Fibroblast of the aortic adventitia (primary cell): Measurements from ENCODE around the gene KLK5. TPM values are rescaled to one million over a fixed set of nuclear protein-coding genes. Genes with fewer than 3 reads are reported as not detected.

ENCODE experiments used
- total RNA-seq: library from RNA; depleted of rRNA; stranded (reverse); fragments of >200 nt; gene quantifications from 2 replicates; pipeline ENCODE4 v1.2.3, GENCODE V29; 2012; ENCODE audit warnings: low replicate concordance

Gene KLK5
- total RNA-seq, 1 donor: 0.99 TPM

Other genes starting within 250 kb of the KLK5 start
- 2.6 and 4.2 TPM in 2 replicates for gene SHANK1, start 233.2 kb downstream of the KLK5 start, total RNA-seq
- gene CLEC11A, start 229.7 kb downstream of the KLK5 start, total RNA-seq: 21.8 and 71.8 TPM in 2 replicates
- gene GPR32, start 182.6 kb downstream of the KLK5 start, total RNA-seq: not detected in 2 replicates
- gene ACP4, start 162.6 kb downstream of the KLK5 start, total RNA-seq: not detected in 2 replicates
- not detected in 2 replicates for gene KLK1, start 129.3 kb downstream of the KLK5 start, total RNA-seq
- gene KLK15, start 119.5 kb downstream of the KLK5 start, total RNA-seq: not detected in 2 replicates
- not detected in 2 replicates for gene KLK3, start 98.1 kb downstream of the KLK5 start, total RNA-seq
- gene KLK2, start 79.6 kb downstream of the KLK5 start, total RNA-seq: not detected in 2 replicates
- not detected in 2 replicates for gene KLK4, start 41.6 kb downstream of the KLK5 start, total RNA-seq
- not detected in 2 replicates for gene KLK6, start 16.6 kb upstream of the KLK5 start, total RNA-seq
- 0.18 TPM in 1 of 2 replicates, not detected in the other for gene KLK7, start 30.9 kb upstream of the KLK5 start, total RNA-seq
- gene KLK8, start 48.6 kb upstream of the KLK5 start, total RNA-seq: not detected in 2 replicates
- gene KLK10, start 66.7 kb upstream of the KLK5 start, total RNA-seq: 0.27 TPM in 1 of 2 replicates, not detected in the other
- gene KLK11, start 73.6 kb upstream of the KLK5 start, total RNA-seq: not detected in 2 replicates
- not detected in 2 replicates for gene KLK12, start 82.0 kb upstream of the KLK5 start, total RNA-seq
- not detected in 2 replicates for gene KLK13, start 112.1 kb upstream of the KLK5 start, total RNA-seq
- gene KLK14, start 129.8 kb upstream of the KLK5 start, total RNA-seq: not detected in 2 replicates
- 3.2 and 6.4 TPM in 2 replicates for gene CTU1, start 155.4 kb upstream of the KLK5 start, total RNA-seq
- 0.09 TPM in 1 of 2 replicates, not detected in the other for gene SIGLEC9, start 171.9 kb upstream of the KLK5 start, total RNA-seq
- 0.41 TPM in 1 of 2 replicates, not detected in the other for gene SIGLEC7, start 189.3 kb upstream of the KLK5 start, total RNA-seq